H9 (cell line): Measurements from ENCODE around the gene MSMB. TPM values are rescaled to one million over a fixed set of nuclear protein-coding genes. Genes with fewer than 3 reads are reported as not detected.
A peak's percentile ranks its signal among the peaks of the same experiment; 100 is the strongest.

Source experiments
- DNase-seq: peaks from one replicate; pipeline ENCODE4 v3.0.0-alpha.2; 2017
- H2AFZ ChIP-seq: one replicate; pipeline ENCODE4 v1.6.1; 2013; ENCODE audit warnings: mild to moderate bottlenecking, low read length, control low read depth, moderate library complexity
- H2AK5ac ChIP-seq: 2 replicates; pipeline ENCODE4 v1.6.1; 2013; ENCODE audit warnings: low read length, control low read depth, mixed read lengths; ENCODE audit not compliant: insufficient read length
- H2BK120ac ChIP-seq: one replicate; pipeline ENCODE4 v1.6.1; 2013; ENCODE audit warnings: low read depth, mild to moderate bottlenecking, low read length, control low read depth, inconsistent platforms; ENCODE audit not compliant: poor library complexity, severe bottlenecking
- H2BK12ac ChIP-seq: 2 replicates; pipeline ENCODE4 v1.6.1; 2013; ENCODE audit warnings: low read length, control low read depth, mixed read lengths, low read depth; ENCODE audit not compliant: insufficient read length
- H2BK15ac ChIP-seq: 2 replicates; pipeline ENCODE4 v1.6.1; 2013; ENCODE audit warnings: low read depth, low read length, control low read depth
- H2BK20ac ChIP-seq: one replicate; pipeline ENCODE4 v1.6.1; 2013; ENCODE audit warnings: low read depth, mild to moderate bottlenecking, low read length, control low read depth, inconsistent platforms; ENCODE audit not compliant: poor library complexity, severe bottlenecking
- H2BK5ac ChIP-seq: 2 replicates; pipeline ENCODE4 v1.6.1; 2013; ENCODE audit warnings: low read length, control low read depth, mixed read lengths; ENCODE audit not compliant: insufficient read length
- H3K14ac ChIP-seq: 2 replicates; pipeline ENCODE4 v1.6.1; 2013; ENCODE audit warnings: low read length, control low read depth; ENCODE audit not compliant: insufficient read depth
- H3K18ac ChIP-seq: 2 replicates; pipeline ENCODE4 v1.6.1; 2013; ENCODE audit warnings: low read depth, mild to moderate bottlenecking, mixed read lengths, low read length, control low read depth; ENCODE audit not compliant: insufficient read length
- H3K23ac ChIP-seq: 2 replicates; pipeline ENCODE4 v1.6.1; 2013; ENCODE audit warnings: low read length, control low read depth, mixed read lengths, low read depth; ENCODE audit not compliant: insufficient read length
- H3K23me2 ChIP-seq: 2 replicates; pipeline ENCODE4 v1.6.1; 2013; ENCODE audit warnings: low read depth, mild to moderate bottlenecking, mixed read lengths, low read length, control low read depth; ENCODE audit not compliant: insufficient read length, poor library complexity, severe bottlenecking
- H3K27ac ChIP-seq: 2 replicates; pipeline ENCODE4 v1.5.1; 2013; ENCODE audit warnings: low read length, control low read depth, mixed read lengths, low read depth; ENCODE audit not compliant: insufficient read length
- H3K27me3 ChIP-seq: 2 replicates; pipeline ENCODE4 v1.6.1; 2013; ENCODE audit warnings: low read length, control low read depth, inconsistent platforms; ENCODE audit not compliant: insufficient read depth
- H3K4ac ChIP-seq: 2 replicates; pipeline ENCODE4 v1.6.1; 2013; ENCODE audit warnings: low read depth, mild to moderate bottlenecking, control low read depth, inconsistent platforms, low read length, moderate library complexity
- H3K4me1 ChIP-seq: 2 replicates; pipeline ENCODE4 v1.6.1; 2013; ENCODE audit warnings: low read length, control low read depth, inconsistent platforms; ENCODE audit not compliant: insufficient read depth
- H3K4me2 ChIP-seq: 2 replicates; pipeline ENCODE4 v1.6.1; 2013; ENCODE audit warnings: low read length, control low read depth, mixed read lengths; ENCODE audit not compliant: insufficient read length, insufficient read depth
- H3K56ac ChIP-seq: 2 replicates; pipeline ENCODE4 v1.6.1; 2013; ENCODE audit warnings: low read depth, mild to moderate bottlenecking, mixed read lengths, low read length, control low read depth; ENCODE audit not compliant: insufficient read length
- H3K79me1 ChIP-seq: 2 replicates; pipeline ENCODE4 v1.6.1; 2013; ENCODE audit warnings: low read depth, mild to moderate bottlenecking, moderate library complexity, low read length, control low read depth, inconsistent platforms; ENCODE audit not compliant: insufficient read depth, poor library complexity, severe bottlenecking
- H3K79me2 ChIP-seq: 2 replicates; pipeline ENCODE4 v1.6.1; 2013; ENCODE audit warnings: low read length, control low read depth, inconsistent platforms; ENCODE audit not compliant: insufficient read depth
- H3K9ac ChIP-seq: 2 replicates; pipeline ENCODE4 v1.6.1; 2013; ENCODE audit warnings: low read length, control low read depth, mixed read lengths; ENCODE audit not compliant: insufficient read length; ENCODE audit errors: extremely low read depth
- H3K9me3 ChIP-seq: one replicate; pipeline ENCODE4 v1.6.1; 2013; ENCODE audit warnings: low read depth, low read length, inconsistent platforms; ENCODE audit not compliant: control insufficient read depth
- H3T11ph ChIP-seq: one replicate; pipeline ENCODE4 v1.6.1; 2013; ENCODE audit warnings: mild to moderate bottlenecking, low read length, control low read depth, inconsistent platforms
- H4K20me1 ChIP-seq: one replicate; pipeline ENCODE4 v1.6.1; 2013; ENCODE audit not compliant: control insufficient read depth, insufficient read length, insufficient read depth
- H4K5ac ChIP-seq: 2 replicates; pipeline ENCODE4 v1.6.1; 2013; ENCODE audit warnings: low read depth, mild to moderate bottlenecking, mixed read lengths, low read length, control low read depth; ENCODE audit not compliant: insufficient read length
- H4K8ac ChIP-seq: replicated peaks from 2 replicates; pipeline ENCODE4 v1.6.1; 2013; ENCODE audit warnings: low read length, control low read depth, mixed read lengths, low read depth; ENCODE audit not compliant: insufficient read length
- H4K91ac ChIP-seq: 2 replicates; pipeline ENCODE4 v1.6.1; 2013; ENCODE audit warnings: low read depth, mild to moderate bottlenecking, moderate library complexity, mixed read lengths, low read length, control low read depth; ENCODE audit not compliant: insufficient read length
- H3K27ac Mint-ChIP-seq, 3 experiments: 2 replicates in 2 of 3; 3 replicates in 1 of 3; pipeline ENCODE4 v1.8.0; 2020 to 2021; ENCODE audit warnings: mixed read lengths in 3 of 3, mild to moderate bottlenecking in 1 of 3, moderate library complexity in 1 of 3
- H3K27me3 Mint-ChIP-seq: 2 replicates; pipeline ENCODE4 v1.8.0; 2021; ENCODE audit warnings: low read depth, mild to moderate bottlenecking, moderate library complexity, mixed read lengths
- H3K36me3 Mint-ChIP-seq, 3 experiments: 2 replicates in 2 of 3; 3 replicates in 1 of 3; pipeline ENCODE4 v1.8.0; 2020 to 2021; ENCODE audit warnings: low read depth in 3 of 3, mixed read lengths in 3 of 3; ENCODE audit not compliant: insufficient read depth in 1 of 3
- H3K4me1 Mint-ChIP-seq, 2 experiments: 2 replicates each; pipeline ENCODE4 v1.8.0; 2020; ENCODE audit warnings: mixed read lengths in 2 of 2
- H3K4me3 Mint-ChIP-seq, 2 experiments: 2 replicates in 1 of 2; 3 replicates in 1 of 2; pipeline ENCODE4 v1.8.0; 2020 to 2021; ENCODE audit warnings: mild to moderate bottlenecking in 2 of 2, mixed read lengths in 2 of 2, moderate library complexity in 1 of 2
- H3K9me3 Mint-ChIP-seq, 2 experiments: 2 replicates in 1 of 2; 3 replicates in 1 of 2; pipeline ENCODE4 v1.8.0; 2020; ENCODE audit warnings: mild to moderate bottlenecking in 2 of 2, mixed read lengths in 2 of 2, moderate library complexity in 1 of 2
- WGBS: extraction: QIAGEN DNeasy Blood & Tissue Kit; methylation state at CpG from one replicate; pipeline ENCODE4 v1.1.7; 2013; ENCODE audit warnings: missing lambda C conversion rate, low lambda C conversion rate, mixed read lengths; ENCODE audit not compliant: insufficient read length; ENCODE audit errors: extremely low coverage; 5-methylcytosine and 5-hydroxymethylcytosine counted together
- total RNA-seq: library from RNA; stranded (reverse); gene quantifications from 2 replicates; pipeline ENCODE4 v1.2.1, GENCODE V29; 2021
- TF ChIP-seq, protein P1 (sequence below): fragments of 200-600 bp; sonication (generic); conservative IDR thresholded peaks from 3 replicates; pipeline ENCODE4 v1.8.0; 2021; ENCODE audit warnings: antibody characterized with exemption, mild to moderate bottlenecking

MSMB gene
- total RNA-seq, 1 experiment from 2014 or later: not detected

DNA sequence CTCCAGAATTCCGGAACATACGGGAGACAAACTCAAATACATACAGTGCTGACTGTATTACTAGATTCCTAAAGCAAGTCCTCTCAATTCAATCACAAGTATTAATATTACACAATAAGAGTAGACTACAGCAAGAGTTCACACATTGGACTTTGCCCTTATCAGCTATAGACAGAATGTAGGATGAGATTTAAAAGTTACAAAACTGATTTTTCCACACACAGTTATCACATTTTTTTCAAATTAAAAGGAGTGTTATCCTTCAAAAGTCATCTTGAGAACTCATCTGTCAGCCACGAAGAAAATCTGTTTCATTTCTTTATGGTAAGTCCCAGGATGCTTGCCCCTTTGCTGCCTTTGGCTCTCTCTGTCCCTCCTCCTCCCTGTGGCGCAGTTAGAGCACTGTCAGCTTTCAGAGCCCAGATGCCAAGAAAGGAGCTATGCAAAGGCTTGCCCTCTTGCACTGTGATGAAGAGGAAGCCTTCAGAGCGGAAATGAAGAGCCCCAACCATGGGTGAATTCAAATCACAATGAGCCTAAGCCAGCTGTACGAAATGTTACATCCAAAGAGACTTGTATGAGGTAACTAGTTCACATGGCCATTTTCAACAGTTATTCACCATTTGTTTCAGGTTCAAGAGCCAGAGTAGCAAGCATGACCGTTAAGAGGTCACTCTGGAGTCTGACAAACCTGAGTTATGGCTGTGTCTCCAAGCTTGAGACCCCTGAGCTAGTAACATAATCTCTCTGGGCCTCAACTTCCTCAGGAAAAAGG, 26.3 kb downstream of the MSMB start:
- no peak overlapping the region for H3K56ac ChIP-seq
- peak overlapping the region in 2 of 3 experiments; percentile 39 to 75; a peak in 2 of 7 replicates for H3K27ac Mint-ChIP-seq
- WGBS: no CpG with 5 or more reads among the region's 7 CpGs

More for the DNA sequence above, 26.3 kb downstream of the MSMB start:
- Histone ChIP-seq H2AK5ac (no peak overlapping the region), H3K9me3 (no peaks in the 10 kb centered on the region), H4K20me1 (no peaks in the 10 kb centered on the region), H3K23ac (no peak overlapping the region), H2BK120ac (no peak overlapping the region), H4K91ac (no peak overlapping the region), H3T11ph (no peak overlapping the region), H3K79me2 (peaks cover 6% of the 10 kb centered on the region; the same call in 1 of the 2 replicates), H3K4me2 (no peak overlapping the region), H3K18ac (no peak overlapping the region), H2AFZ (no peak overlapping the region), H3K4me1 (no peaks in the 10 kb centered on the region; the same call in 1 of the 2 replicates), H3K23me2 (no peaks in the 10 kb centered on the region), H2BK5ac (no peak overlapping the region), H4K5ac (no peak overlapping the region), H2BK15ac (no peak overlapping the region), H3K14ac (no peak overlapping the region), H3K4ac (no peak overlapping the region), H3K27me3 (no peaks in the 10 kb centered on the region), H4K8ac (no peak overlapping the region), H2BK12ac (no peak overlapping the region), H3K27ac (no peak overlapping the region), H2BK20ac (no peak overlapping the region), H3K9ac (no peak overlapping the region), H3K79me1 (peaks cover 3% of the 10 kb centered on the region)
- H3K9me3 Mint-ChIP-seq: no peaks in the 10 kb centered on the region
- no peak overlapping the region for H3K4me3 Mint-ChIP-seq
- no peak for DNase-seq
- peaks cover 20 to 30% of the 10 kb centered on the region in 2 experiments for H3K4me1 Mint-ChIP-seq
- TF ChIP-seq, protein P1, sequence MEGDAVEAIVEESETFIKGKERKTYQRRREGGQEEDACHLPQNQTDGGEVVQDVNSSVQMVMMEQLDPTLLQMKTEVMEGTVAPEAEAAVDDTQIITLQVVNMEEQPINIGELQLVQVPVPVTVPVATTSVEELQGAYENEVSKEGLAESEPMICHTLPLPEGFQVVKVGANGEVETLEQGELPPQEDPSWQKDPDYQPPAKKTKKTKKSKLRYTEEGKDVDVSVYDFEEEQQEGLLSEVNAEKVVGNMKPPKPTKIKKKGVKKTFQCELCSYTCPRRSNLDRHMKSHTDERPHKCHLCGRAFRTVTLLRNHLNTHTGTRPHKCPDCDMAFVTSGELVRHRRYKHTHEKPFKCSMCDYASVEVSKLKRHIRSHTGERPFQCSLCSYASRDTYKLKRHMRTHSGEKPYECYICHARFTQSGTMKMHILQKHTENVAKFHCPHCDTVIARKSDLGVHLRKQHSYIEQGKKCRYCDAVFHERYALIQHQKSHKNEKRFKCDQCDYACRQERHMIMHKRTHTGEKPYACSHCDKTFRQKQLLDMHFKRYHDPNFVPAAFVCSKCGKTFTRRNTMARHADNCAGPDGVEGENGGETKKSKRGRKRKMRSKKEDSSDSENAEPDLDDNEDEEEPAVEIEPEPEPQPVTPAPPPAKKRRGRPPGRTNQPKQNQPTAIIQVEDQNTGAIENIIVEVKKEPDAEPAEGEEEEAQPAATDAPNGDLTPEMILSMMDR: no peak
- H3K36me3 Mint-ChIP-seq: peaks cover 1 to 10% (median 3%) of the 10 kb centered on the region in 3 experiments; a peak in 6 of 7 replicates
- H3K27me3 Mint-ChIP-seq: no peaks in the 10 kb centered on the region
